Stimulated activated CD8-positive, alpha-beta memory T cell treated with anti-CD3 and anti-CD28 coated beads, Interleukin-15, amount 100 ng/mL, for 4 hours (primary cell): ENCODE data around the gene ZNF439.
"Not testable (repeated sequence)": the region's sequence is repeated elsewhere in the genome, so short reads cannot be mapped to it uniquely, and the experiment has no call there.

Experiments used
- DNase-seq, 2 donors: peaks; one replicate each; pipeline ENCODE4 v3.0.0-alpha.2; 2020; ENCODE audit warnings: low read depth in 2 of 2

Gene ZNF439

DNA sequence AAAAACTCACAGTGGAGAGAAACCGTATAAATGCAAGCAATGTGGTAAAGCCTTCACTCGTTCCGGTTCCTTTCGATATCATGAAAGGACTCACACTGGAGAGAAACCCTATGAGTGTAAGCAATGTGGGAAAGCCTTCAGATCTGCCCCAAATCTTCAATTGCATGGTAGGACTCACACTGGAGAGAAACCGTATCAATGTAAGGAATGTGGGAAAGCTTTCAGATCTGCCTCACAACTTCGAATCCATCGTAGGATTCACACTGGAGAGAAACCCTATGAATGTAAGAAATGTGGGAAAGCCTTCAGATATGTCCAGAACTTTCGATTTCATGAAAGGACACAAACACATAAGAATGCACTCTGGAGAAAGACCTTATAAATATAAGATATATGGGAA lies 19.7 kb downstream of the ZNF439 start:
- DNase-seq: no peak

- DNase-seq: no peak
Measured at GRCh38 chr19:11872624-11873023, 24.1 kb downstream of the ZNF439 start.

GRCh38 chr19:11873762-11874161 lies 25.2 kb downstream of the ZNF439 start:
- no peak for DNase-seq

DNA sequence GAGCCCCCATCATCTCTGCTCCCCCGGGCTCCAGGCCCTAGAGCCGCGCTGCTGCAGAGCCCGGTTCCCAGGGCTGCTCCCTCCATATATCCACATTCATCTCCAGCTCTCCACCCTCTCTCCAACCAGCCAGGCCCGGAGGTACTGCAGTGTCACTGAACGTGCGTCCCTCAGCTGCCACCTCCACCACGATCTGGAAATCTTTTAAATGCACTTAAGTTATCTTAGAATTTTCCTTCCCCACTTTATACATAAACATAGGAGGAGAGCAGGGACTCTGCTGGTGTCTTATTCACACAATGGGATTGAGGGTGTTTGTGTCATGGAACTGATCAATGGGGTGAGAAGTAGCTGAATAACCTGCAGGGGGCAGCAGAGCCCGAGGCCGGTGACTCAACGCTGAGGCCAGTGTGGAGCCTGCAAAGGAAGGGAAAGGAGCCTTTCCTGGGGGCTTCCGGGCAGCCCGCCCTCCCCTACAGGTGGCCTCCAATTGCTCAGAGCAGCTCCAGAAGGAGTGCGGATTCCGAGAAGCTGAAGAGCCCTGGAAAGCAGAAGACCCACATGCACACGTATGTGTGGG lies 31.3 kb downstream of the ZNF439 start:
- DNase-seq: peak in 1 of 2 donors; percentile 1

DNA sequence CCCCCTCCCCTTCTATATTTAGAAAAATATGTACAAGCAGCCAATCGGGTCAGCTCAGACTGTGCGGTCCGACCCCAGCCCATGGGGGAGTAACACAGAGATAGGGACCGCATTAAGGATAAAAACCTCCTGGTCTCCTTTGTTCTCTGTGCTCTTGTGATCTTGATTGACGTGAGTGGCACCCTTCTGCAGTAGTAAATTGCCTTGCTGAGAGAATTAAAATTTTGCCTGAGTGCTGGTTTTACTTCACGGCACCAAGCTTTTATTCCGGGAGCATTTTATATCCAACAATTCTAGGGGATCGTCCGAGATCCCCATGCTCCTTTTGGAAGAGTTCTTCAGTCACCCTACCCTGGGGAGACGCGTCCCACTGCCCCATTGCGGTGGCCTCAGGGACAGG lies 32.1 kb downstream of the ZNF439 start:
- DNase-seq: no peak

- peak in 1 of 2 donors; percentile 30 for DNase-seq
Measured at GRCh38 chr19:11881151-11881800, 32.8 kb downstream of the ZNF439 start.

DNA sequence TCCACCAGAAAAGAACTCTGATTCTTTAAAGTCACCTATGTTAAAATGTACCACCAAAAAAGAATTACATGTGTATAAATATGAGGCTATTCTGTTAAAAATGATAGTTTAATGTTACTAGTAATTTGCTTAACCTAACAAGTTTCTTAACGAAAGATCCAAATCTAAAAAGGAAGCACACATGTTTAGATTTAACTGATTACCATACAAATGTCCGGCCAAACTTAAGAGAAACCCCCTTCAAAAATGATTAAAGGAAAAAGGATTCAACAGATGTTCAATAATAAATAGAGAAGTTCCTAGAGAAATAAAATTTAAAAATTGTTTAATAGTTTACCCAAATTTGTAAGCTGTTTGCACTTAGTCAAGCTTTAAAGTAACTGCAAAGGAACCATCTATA lies 34.1 kb downstream of the ZNF439 start:
- DNase-seq: no peak

GRCh38 chr19:11887234-11887610 lies 38.7 kb downstream of the ZNF439 start:
- no peak for DNase-seq

GRCh38 chr19:11887611-11888531 lies 39.3 kb downstream of the ZNF439 start, which contains the start of gene ZNF69:
Gene ZNF69 (plus strand): TSS chr19:11887782. CDS start chr19:11887924, 142 bp downstream.
- DNase-seq: peak; percentile 33 to 36

DNA sequence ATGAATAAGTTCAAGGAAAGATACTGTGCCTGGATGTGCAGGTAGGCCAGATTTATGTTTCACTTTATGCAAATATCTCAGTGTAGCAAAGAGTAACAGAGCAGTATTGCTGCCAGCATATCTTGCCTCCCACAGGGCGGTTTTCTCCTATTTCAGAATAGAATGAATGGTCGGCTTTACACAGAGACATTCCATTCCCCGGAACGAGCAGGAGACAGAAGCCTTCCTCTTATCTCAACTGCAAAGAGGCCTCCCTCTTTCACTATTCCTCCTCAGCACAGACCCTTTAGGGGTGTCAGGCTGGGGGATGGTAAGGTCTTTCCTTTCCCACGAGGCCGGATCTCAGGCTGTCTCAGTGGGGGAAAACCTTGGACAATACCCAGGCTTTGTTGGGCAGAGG lies 41.4 kb downstream of the ZNF439 start:
- not testable (repeated sequence) for DNase-seq

DNA sequence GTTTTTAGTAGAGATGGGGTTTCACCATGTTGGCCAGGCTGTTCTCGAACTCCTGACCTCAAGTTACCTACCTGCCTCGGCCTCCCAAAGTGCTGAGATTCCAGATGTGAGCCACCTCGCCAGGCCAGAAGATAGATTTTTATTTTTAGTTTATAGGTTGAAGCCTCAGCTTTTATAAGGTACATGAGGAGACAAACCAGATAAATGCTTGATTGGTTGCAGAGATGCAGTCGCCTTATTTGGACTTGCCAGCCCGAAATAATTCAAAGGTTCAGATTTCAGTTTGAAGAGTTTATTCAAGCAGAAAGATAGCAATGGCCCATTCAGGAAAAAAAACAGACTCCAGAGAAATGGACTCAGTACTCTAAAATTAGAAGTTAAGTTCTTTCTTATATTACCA lies 42.1 kb downstream of the ZNF439 start:
- no peak for DNase-seq

- no peak for DNase-seq
Measured at GRCh38 chr19:11894851-11895250, 46.3 kb downstream of the ZNF439 start.

- DNase-seq: no peak
Measured at GRCh38 chr19:11902228-11902627, 53.7 kb downstream of the ZNF439 start.

DNA sequence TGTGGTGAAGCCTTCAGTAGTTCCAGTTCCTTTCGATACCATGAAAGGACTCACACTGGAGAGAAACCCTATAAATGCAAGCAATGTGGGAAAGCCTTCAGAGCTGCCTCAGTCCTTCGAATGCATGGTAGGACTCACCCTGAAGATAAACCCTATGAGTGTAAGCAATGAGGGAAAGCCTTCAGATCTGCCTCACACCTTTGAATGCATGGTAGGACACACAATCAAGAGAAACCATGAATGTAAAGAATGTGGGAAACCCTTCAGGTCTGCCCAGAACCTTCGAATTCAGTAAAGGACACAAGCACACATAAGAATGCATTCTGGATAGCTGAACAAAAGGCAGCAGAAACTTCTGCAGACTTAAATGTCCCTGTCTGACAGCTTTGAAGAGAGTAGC lies 57.4 kb downstream of the ZNF439 start:
- no peak for DNase-seq

GRCh38 chr19:11911937-11912336 lies 63.4 kb downstream of the ZNF439 start:
- DNase-seq: not testable (repeated sequence)

DNA sequence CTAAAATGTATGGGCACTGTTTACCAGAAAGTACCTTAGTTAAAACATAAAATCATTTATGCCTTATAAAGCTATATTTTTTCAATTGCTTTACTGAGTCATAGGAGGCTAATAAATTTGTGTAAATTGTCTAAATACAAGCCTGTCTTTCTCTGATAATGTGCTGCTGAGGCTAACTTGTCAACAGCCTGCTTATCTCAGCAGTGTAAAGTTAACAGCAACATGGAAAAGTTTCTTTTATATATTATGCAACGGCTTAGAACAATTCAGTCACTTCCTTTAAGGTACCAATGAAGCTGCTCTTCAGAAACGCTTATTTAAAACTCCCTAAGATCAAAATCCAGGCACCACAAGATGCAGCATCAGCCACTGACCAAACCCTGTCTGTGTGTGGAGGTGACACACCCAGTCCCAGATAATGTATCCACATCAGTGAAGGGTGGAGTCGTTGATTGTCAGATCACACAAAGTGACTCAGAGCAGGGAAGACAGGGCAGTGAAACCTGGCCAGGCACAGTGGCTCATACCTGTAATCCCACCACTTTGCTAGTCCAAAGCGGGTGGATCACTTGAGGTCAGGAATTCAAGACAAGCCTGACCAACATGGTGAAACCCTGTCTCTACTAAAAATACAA lies 66.0 kb downstream of the ZNF439 start:
- not testable (repeated sequence) for DNase-seq
